Hepatocyte (in vitro differentiated cells): ENCODE results near the gene KRT71. TPM values are rescaled to one million over a fixed set of nuclear protein-coding genes. Genes with fewer than 3 reads are reported as not detected.
A peak's percentile ranks its signal among the peaks of the same experiment; 100 is the strongest.

Experiments
- DNase-seq: peaks from one replicate; pipeline ENCODE4 v3.0.0-alpha.2; 2016; ENCODE audit warnings: low spot score
- H2AFZ ChIP-seq: fragments of 200-600 bp; sonication (generic); 2 replicates; pipeline ENCODE4 v1.6.0; 2016; ENCODE audit warnings: antibody characterized with exemption, mild to moderate bottlenecking
- H3K27ac ChIP-seq: fragments of 200-600 bp; sonication (generic); 2 replicates; pipeline ENCODE4 v1.5.1; 2016; ENCODE audit warnings: mild to moderate bottlenecking
- H3K27me3 ChIP-seq: fragments of 200-600 bp; sonication (generic); 2 replicates; pipeline ENCODE4 v1.6.1; 2016
- H3K36me3 ChIP-seq: fragments of 200-600 bp; sonication (generic); replicated peaks from 2 replicates; pipeline ENCODE4 v1.5.1; 2016; ENCODE audit warnings: low read depth; ENCODE audit not compliant: insufficient read depth
- H3K4me1 ChIP-seq: fragments of 200-600 bp; sonication (generic); 2 replicates; pipeline ENCODE4 v1.5.1; 2016; ENCODE audit warnings: mild to moderate bottlenecking, moderate library complexity; ENCODE audit not compliant: insufficient read depth
- H3K4me2 ChIP-seq: fragments of 200-600 bp; sonication (generic); 2 replicates; pipeline ENCODE4 v1.6.0; 2016
- H3K4me3 ChIP-seq: fragments of 200-600 bp; sonication (generic); 2 replicates; pipeline ENCODE4 v1.5.1; 2016; ENCODE audit warnings: mild to moderate bottlenecking
- H3K79me2 ChIP-seq: fragments of 200-600 bp; sonication (generic); 2 replicates; pipeline ENCODE4 v1.6.0; 2017; ENCODE audit warnings: mild to moderate bottlenecking
- H3K9me2 ChIP-seq: fragments of 200-600 bp; sonication (generic); replicated peaks from 2 replicates; pipeline ENCODE4 v1.6.0; 2017; ENCODE audit warnings: mild to moderate bottlenecking; ENCODE audit not compliant: insufficient read depth
- H3K9me3 ChIP-seq: fragments of 200-600 bp; sonication (generic); 2 replicates; pipeline ENCODE4 v1.5.1; 2016; ENCODE audit warnings: low read depth, mild to moderate bottlenecking
- H4K20me1 ChIP-seq: fragments of 200-600 bp; sonication (generic); 2 replicates; pipeline ENCODE4 v1.6.0; 2016; ENCODE audit warnings: mild to moderate bottlenecking; ENCODE audit not compliant: insufficient read depth, poor library complexity, severe bottlenecking
- CTCF ChIP-seq: fragments of 200-600 bp; sonication (generic); IDR thresholded peaks from 2 replicates; pipeline ENCODE4 v1.5.1; 2016; ENCODE audit warnings: antibody characterized with exemption, mild to moderate bottlenecking; ENCODE audit not compliant: poor library complexity
- EZH2 ChIP-seq: fragments of 200-600 bp; sonication (generic); IDR thresholded peaks from 2 replicates; pipeline ENCODE4 v1.6.1; 2016; ENCODE audit warnings: antibody characterized with exemption, mild to moderate bottlenecking, borderline replicate concordance
- EZH2phosphoT487 ChIP-seq: fragments of 200-600 bp; sonication (generic); IDR thresholded peaks from one replicate; pipeline ENCODE4 v1.6.1; 2018; ENCODE audit warnings: antibody characterized with exemption, mild to moderate bottlenecking, low read depth, moderate library complexity; ENCODE audit not compliant: unreplicated experiment, severe bottlenecking
- WGBS: methylation state at CpG from one replicate; pipeline ENCODE4 v1.1.6; 2016; ENCODE audit warnings: low lambda C conversion rate; ENCODE audit errors: missing lambda C conversion rate; 5-methylcytosine and 5-hydroxymethylcytosine counted together
- polyA plus RNA-seq: library from polyadenylated mRNA; unstranded; fragments of >200 nt; fragmentation: Nextera tagmentation; extraction: Ambion mirVana; gene quantifications from 2 replicates; pipeline ENCODE4 v1.2.1, GENCODE V29; 2016
- total RNA-seq: library from RNA; depleted of rRNA; stranded (reverse); fragments of >200 nt; gene quantifications from 2 replicates; pipeline ENCODE4 v1.2.3, GENCODE V29; 2014

Gene KRT71
- total and polyA plus RNA-seq, 2 experiments from 2014 or later = not detected

DNA sequence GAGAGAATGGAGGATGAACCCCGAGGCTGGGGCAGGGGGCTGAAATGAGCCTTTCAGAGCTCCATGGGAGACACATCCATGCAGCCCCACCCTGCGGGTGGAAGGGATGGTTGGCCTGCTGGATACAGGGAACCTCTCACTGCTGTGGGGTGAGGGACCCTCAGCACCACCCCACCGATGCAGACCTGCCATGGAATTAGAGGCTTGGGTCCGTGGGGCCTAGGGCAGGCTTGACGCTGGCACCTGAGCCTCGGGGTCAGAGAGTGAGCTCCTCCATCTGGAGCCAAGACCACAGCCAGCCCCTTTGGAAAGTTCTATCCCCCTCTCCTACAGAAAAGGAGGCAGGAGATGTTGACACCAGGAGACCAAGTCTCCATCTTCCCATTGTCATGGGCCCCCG lies 28.1 kb upstream of the KRT71 start:
- H3K27ac ChIP-seq = no peak overlapping the region
- WGBS = 91% methylated on average over 7 of the region's 7 CpGs

GRCh38 chr12:52580496-52580895 lies 27.6 kb upstream of the KRT71 start:
- Histone ChIP-seq H3K27me3 (no peaks in the 10 kb centered on the region), H3K9me3 (no peaks in the 10 kb centered on the region), H3K79me2 (no peaks in the 10 kb centered on the region), H3K9me2 (no peaks in the 10 kb centered on the region), H3K27ac (peak overlapping the region; percentile 46), H2AFZ (no peak overlapping the region), H3K36me3 (no peaks in the 10 kb centered on the region), H3K4me3 (no peak overlapping the region), H4K20me1 (no peaks in the 10 kb centered on the region), H3K4me2 (no peak overlapping the region), H3K4me1 (no peaks in the 10 kb centered on the region)
- 60% methylated on average over 1 of the region's 1 CpG for WGBS
- DNase-seq = no peak
- TF ChIP-seq EZH2 (no peak), CTCF (no peak), EZH2phosphoT487 (no peak)

More for the DNA sequence above, 28.1 kb upstream of the KRT71 start:
- no peak overlapping the region for H3K4me2 ChIP-seq
- no peaks in the 10 kb centered on the region for H4K20me1 ChIP-seq
- no peak for DNase-seq
- no peaks in the 10 kb centered on the region for H3K27me3 ChIP-seq
- H3K79me2 ChIP-seq = no peaks in the 10 kb centered on the region
- H3K9me3 ChIP-seq = no peaks in the 10 kb centered on the region
- TF ChIP-seq EZH2 = no peak
- no peak overlapping the region for H3K4me3 ChIP-seq
- H3K9me2 ChIP-seq = no peaks in the 10 kb centered on the region
- H3K36me3 ChIP-seq = no peaks in the 10 kb centered on the region
- H3K4me1 ChIP-seq = no peaks in the 10 kb centered on the region
- H2AFZ ChIP-seq = no peak overlapping the region

DNA sequence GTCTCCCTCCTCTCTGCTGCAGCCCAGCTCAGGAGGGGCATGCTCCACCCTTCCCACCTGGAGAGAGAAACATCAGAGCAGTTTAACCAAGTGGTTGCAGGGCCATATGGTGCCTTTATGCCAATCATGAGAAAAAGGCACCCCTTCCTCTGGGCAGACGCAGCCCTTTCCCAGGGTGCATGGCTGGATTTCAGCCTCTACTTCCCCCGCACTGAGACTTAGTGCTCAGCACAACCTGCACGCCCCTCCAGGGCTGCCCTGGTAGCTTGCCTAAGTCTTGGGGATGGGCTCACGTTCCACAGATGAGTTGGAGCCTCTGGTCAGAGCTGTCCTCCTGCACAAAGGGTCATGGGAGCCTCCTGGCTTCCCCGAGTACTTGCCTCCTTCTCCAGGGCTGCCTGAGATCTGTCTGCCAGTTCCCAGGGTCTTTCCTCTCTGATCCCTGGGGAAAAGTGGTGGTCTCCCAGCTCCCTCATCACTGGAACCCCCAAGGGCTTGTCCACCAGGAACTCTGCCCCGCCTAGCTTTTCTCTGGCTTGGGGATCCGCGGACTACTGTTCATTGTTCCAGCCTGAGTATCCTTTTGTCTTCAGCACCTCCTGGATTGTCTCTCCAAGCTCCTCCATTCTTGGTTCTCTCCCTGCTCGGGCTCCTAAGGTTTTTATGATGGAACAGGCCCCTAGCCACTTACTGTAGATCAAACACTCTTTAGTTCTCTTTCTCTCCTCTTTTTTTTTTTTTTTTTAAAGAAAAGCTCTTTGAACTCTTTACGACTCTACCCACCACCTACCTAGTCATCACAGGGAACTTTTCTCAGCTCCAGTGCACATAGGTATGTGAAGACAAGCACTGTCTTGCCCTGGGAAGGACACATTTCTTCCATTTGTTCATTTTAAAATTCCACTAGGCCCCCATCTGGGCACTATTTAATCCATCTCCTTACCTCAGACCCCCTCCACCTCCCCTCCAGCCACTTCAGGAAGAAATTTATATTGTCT lies 26.8 kb upstream of the KRT71 start:
- H4K20me1 ChIP-seq = no peaks in the 10 kb centered on the region
- DNase-seq = no peak
- H3K27me3 ChIP-seq = no peaks in the 10 kb centered on the region
- H3K4me1 ChIP-seq = no peaks in the 10 kb centered on the region
- no peaks in the 10 kb centered on the region for H3K9me3 ChIP-seq
- WGBS = 75% methylated on average over 10 of the region's 10 CpGs
- H3K4me2 ChIP-seq = no peak overlapping the region
- no peaks in the 10 kb centered on the region for H3K36me3 ChIP-seq
- no peaks in the 10 kb centered on the region for H3K79me2 ChIP-seq
- H3K27ac ChIP-seq = peak overlapping the region; percentile 20
- no peaks in the 10 kb centered on the region for H3K9me2 ChIP-seq
- TF ChIP-seq EZH2 = no peak
- TF ChIP-seq EZH2phosphoT487 = no peak
- no peak for TF ChIP-seq CTCF
- H2AFZ ChIP-seq = no peak overlapping the region
- H3K4me3 ChIP-seq = no peak overlapping the region

GRCh38 chr12:52578469-52578868 lies 25.5 kb upstream of the KRT71 start:
- Histone ChIP-seq H3K9me3 (no peaks in the 10 kb centered on the region), H3K4me2 (no peak overlapping the region), H4K20me1 (no peaks in the 10 kb centered on the region), H3K4me1 (no peaks in the 10 kb centered on the region), H3K27ac (no peak overlapping the region), H3K27me3 (no peaks in the 10 kb centered on the region), H2AFZ (no peak overlapping the region), H3K9me2 (no peaks in the 10 kb centered on the region), H3K4me3 (no peak overlapping the region), H3K36me3 (no peaks in the 10 kb centered on the region), H3K79me2 (no peaks in the 10 kb centered on the region)
- WGBS = 85% methylated on average over 3 of the region's 3 CpGs
- no peak for DNase-seq
- TF ChIP-seq EZH2phosphoT487 = no peak
- no peak for TF ChIP-seq EZH2
- TF ChIP-seq CTCF = no peak
